ENCODE measurements around the gene ADCY3. TPM values are rescaled to one million over a fixed set of nuclear protein-coding genes. Genes with fewer than 3 reads are reported as not detected.

Gene ADCY3
- total and polyA plus RNA-seq, 3 donors from 2014 or later: 22.3 to 41.6 (median 27.9) TPM

GRCh38 chr2:24917731-24918325, 2.2 kb downstream of the ADCY3 start:
- Histone ChIP-seq H3K27ac (peak overlapping the region in 1 of 2 donors; percentile 83), H3K36me3 (ENCODE audit: low read depth, missing control alignments) (no peaks in the 10 kb centered on the region), H3K4me1 (peaks cover 8% of the 10 kb centered on the region), H3K4me3 (peak overlapping the region in 1 of 2 donors; percentile 60), H3K9me3 (no peaks in the 10 kb centered on the region), H3K27me3 (no peaks in the 10 kb centered on the region)
- DNase-seq: no peak
- intact Hi-C loops (cut with DNase I; ENCODE audit: low total_unique reads): no loop called here
- TF ChIP-seq POLR2A (IDR thresholded peaks at IDR 0.05): no peak
- TF ChIP-seq, protein P1, sequence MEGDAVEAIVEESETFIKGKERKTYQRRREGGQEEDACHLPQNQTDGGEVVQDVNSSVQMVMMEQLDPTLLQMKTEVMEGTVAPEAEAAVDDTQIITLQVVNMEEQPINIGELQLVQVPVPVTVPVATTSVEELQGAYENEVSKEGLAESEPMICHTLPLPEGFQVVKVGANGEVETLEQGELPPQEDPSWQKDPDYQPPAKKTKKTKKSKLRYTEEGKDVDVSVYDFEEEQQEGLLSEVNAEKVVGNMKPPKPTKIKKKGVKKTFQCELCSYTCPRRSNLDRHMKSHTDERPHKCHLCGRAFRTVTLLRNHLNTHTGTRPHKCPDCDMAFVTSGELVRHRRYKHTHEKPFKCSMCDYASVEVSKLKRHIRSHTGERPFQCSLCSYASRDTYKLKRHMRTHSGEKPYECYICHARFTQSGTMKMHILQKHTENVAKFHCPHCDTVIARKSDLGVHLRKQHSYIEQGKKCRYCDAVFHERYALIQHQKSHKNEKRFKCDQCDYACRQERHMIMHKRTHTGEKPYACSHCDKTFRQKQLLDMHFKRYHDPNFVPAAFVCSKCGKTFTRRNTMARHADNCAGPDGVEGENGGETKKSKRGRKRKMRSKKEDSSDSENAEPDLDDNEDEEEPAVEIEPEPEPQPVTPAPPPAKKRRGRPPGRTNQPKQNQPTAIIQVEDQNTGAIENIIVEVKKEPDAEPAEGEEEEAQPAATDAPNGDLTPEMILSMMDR (IDR thresholded peaks at IDR 0.05): no peak
- 69 to 86% methylated on average over 12 of the region's 12 CpGs for WGBS, 2 donors

- peak overlapping the region in 1 of 2 donors; percentile 30 for H3K27ac ChIP-seq
- no peaks in the 10 kb centered on the region for H3K27me3 ChIP-seq
- WGBS, 2 donors: 72% methylated on average over 7 of the region's 7 CpGs; no CpG with 5 or more reads in 1 of the 2 donors
- H3K4me3 ChIP-seq: no peak overlapping the region
- no peak for TF ChIP-seq POLR2A (IDR thresholded peaks at IDR 0.05)
- TF ChIP-seq, protein P1 (IDR thresholded peaks at IDR 0.05): no peak
- intact Hi-C loops (cut with DNase I; ENCODE audit: low total_unique reads): no loop called here
- no peak for DNase-seq
- H3K4me1 ChIP-seq: peaks cover 8% of the 10 kb centered on the region
- H3K9me3 ChIP-seq: no peaks in the 10 kb centered on the region
- no peaks in the 10 kb centered on the region for H3K36me3 ChIP-seq (ENCODE audit: low read depth, missing control alignments)
Observed at GRCh38 chr2:24917086-24917485, 3.0 kb downstream of the ADCY3 start.

DNA sequence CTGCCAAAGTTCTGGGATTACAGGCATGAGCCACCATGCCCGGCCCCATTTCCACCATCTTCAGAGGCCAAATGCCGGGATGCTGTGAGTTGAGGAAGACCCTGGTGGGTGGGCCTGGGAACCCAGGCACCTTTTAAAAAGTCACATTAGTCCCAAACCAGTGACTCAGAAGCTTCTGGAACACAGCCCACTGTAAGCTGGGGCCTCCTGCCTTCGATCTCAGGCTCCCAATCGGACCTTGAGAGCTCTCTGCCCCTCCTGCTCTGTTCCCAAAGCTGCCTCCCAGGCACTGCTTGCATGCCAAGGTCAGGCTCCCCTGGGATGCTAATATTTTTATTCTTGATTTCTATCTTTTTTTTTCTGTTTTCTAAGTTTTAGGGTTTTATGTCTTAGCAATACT, 4.2 kb downstream of the ADCY3 start:
- intact Hi-C loops (cut with DNase I; ENCODE audit: low total_unique reads): no loop called here
- Histone ChIP-seq H3K27me3 (no peaks in the 10 kb centered on the region), H3K4me1 (peaks cover 8% of the 10 kb centered on the region), H3K4me3 (no peak overlapping the region), H3K9me3 (no peaks in the 10 kb centered on the region), H3K36me3 (ENCODE audit: low read depth, missing control alignments) (no peaks in the 10 kb centered on the region), H3K27ac (no peak overlapping the region)
- DNase-seq: no peak
- TF ChIP-seq, protein P1 (IDR thresholded peaks at IDR 0.05): no peak
- no peak for TF ChIP-seq POLR2A (IDR thresholded peaks at IDR 0.05)
- 49 to 64% methylated on average over 4 of the region's 4 CpGs for WGBS, 2 donors

DNA sequence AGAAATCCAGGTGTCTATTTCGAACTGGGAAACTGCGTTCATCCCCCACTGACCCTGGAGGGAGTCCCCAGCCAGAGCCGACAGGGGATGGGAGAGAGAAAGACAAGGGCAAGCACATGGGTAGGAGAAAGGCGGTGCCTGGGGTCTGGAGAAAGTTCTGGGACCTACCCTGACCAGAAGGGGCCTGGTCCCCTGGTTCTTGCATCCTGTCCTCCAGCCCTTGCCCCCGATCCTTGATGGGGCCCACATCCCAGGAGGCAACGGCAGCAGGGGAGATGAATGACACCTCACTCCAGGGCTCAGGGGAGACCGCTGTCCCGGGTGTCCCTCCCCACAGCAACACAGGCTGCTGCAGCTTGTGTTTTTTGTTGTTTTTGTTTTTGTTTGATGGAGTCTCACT, 4.9 kb downstream of the ADCY3 start:
- Histone ChIP-seq H3K4me3 (no peak overlapping the region), H3K27me3 (no peaks in the 10 kb centered on the region), H3K4me1 (peaks cover 8% of the 10 kb centered on the region), H3K9me3 (no peaks in the 10 kb centered on the region), H3K36me3 (ENCODE audit: low read depth, missing control alignments) (no peaks in the 10 kb centered on the region), H3K27ac (peak overlapping the region in 1 of 2 donors; percentile 56)
- no peak for DNase-seq
- intact Hi-C loops (cut with DNase I; ENCODE audit: low total_unique reads): no loop called here
- TF ChIP-seq POLR2A (IDR thresholded peaks at IDR 0.05): no peak
- TF ChIP-seq, protein P1 (IDR thresholded peaks at IDR 0.05): no peak
- 85 to 87% methylated on average over 8 of the region's 8 CpGs for WGBS, 2 donors

GRCh38 chr2:24914713-24915112, 5.3 kb downstream of the ADCY3 start:
- Histone ChIP-seq H3K36me3 (ENCODE audit: low read depth, missing control alignments) (no peaks in the 10 kb centered on the region), H3K4me3 (no peak overlapping the region), H3K9me3 (no peaks in the 10 kb centered on the region), H3K27me3 (no peaks in the 10 kb centered on the region), H3K27ac (no peak overlapping the region), H3K4me1 (peaks cover 8% of the 10 kb centered on the region)
- DNase-seq: no peak
- TF ChIP-seq POLR2A (IDR thresholded peaks at IDR 0.05): no peak
- TF ChIP-seq, protein P1 (IDR thresholded peaks at IDR 0.05): no peak
- intact Hi-C loops (cut with DNase I; ENCODE audit: low total_unique reads): no loop called here
- WGBS, 2 donors: 73 to 90% methylated on average over 4 to 5 of the region's 5 CpGs
